GM12878 (cell line): ENCODE data around the gene TGFB3.

Experiments
- MAX ChIP-seq: IDR thresholded peaks from 2 replicates; pipeline ENCODE4 v1.6.1; 2012; ENCODE audit warnings: low read depth, low read length, improper control_type of control experiment
- TAF1 ChIP-seq: IDR thresholded peaks from 2 replicates; pipeline ENCODE4 v1.6.1; 2011; ENCODE audit warnings: mild to moderate bottlenecking, low read depth, low read length, borderline replicate concordance

- no peak for TF ChIP-seq MAX
- no peak for TF ChIP-seq TAF1
Observed at GRCh38 chr14:75991753-75992152, 10.0 kb upstream of the TGFB3 start.
